Activated T-helper 1 cell treated with anti-CD3 and anti-CD28 coated beads, Interleukin-12 subunit alpha, Interleukin-12 subunit beta, Interleukin-2, Interleukin-4 antibody, amounts not matched to agents 30 ng/mL and 10 ng/mL and 1 ng/mL, durations not matched to agents 14 hours and 24 hours and 36 hours (primary cell): Measurements from ENCODE around the gene SET. TPM values are rescaled to one million over a fixed set of nuclear protein-coding genes. Genes with fewer than 3 reads are reported as not detected.
"Not testable (repeated sequence)": the region's sequence is repeated elsewhere in the genome, so short reads cannot be mapped to it uniquely, and the experiment has no call there.

Experiments used
- DNase-seq: peaks from one replicate; pipeline ENCODE4 v3.0.0; 2021; ENCODE audit warnings: low spot score
- H3K27ac Mint-ChIP-seq: one replicate; pipeline ENCODE4 v1.8.0; 2021; ENCODE audit warnings: mild to moderate bottlenecking, mixed read lengths
- H3K27me3 Mint-ChIP-seq: one replicate; pipeline ENCODE4 v1.8.0; 2022; ENCODE audit warnings: mild to moderate bottlenecking, moderate library complexity, mixed read lengths; ENCODE audit not compliant: insufficient read depth
- H3K36me3 Mint-ChIP-seq: one replicate; pipeline ENCODE4 v1.8.0; 2021; ENCODE audit warnings: low read depth, mixed read lengths
- H3K4me1 Mint-ChIP-seq: one replicate; pipeline ENCODE4 v1.8.0; 2021; ENCODE audit warnings: low read depth, mixed read lengths
- H3K4me3 Mint-ChIP-seq: one replicate; pipeline ENCODE4 v1.8.0; 2021; ENCODE audit warnings: mild to moderate bottlenecking, moderate library complexity, mixed read lengths
- H3K9me3 Mint-ChIP-seq: one replicate; pipeline ENCODE4 v1.8.0; 2021; ENCODE audit warnings: mixed read lengths
- intact Hi-C: fragments of 100-400 bp; cut with micrococcal nuclease; formaldehyde crosslinking; loops from one replicate; pipeline ENCODE4 v1.15.1; 2024
- total RNA-seq: library from RNA; stranded (reverse); gene quantifications from 2 replicates; pipeline ENCODE4 v1.2.3, GENCODE V29; 2022

Gene SET
- total RNA-seq: 775 and 795 TPM in 2 replicates

- no peaks in the 10 kb centered on the region for H3K27me3 Mint-ChIP-seq
- no peaks in the 10 kb centered on the region for H3K9me3 Mint-ChIP-seq
- H3K27ac Mint-ChIP-seq: peak within 1 kb of the TSS; percentile 98
- peak within 1 kb of the TSS; percentile 87 for H3K4me3 Mint-ChIP-seq
- DNase-seq: peak; percentile 93
- peaks cover 34% of the 10 kb centered on the region for H3K36me3 Mint-ChIP-seq
- H3K4me1 Mint-ChIP-seq: peaks cover 66% of the 10 kb centered on the region
- intact Hi-C loops: loop anchor here (1.0 to 5.0 kb wide), 5 partner anchors 32 to 394 kb away; partner anchors contain the start of genes DOLPP1, DYNC2I2, ENDOG and SH3GLB2
Observed at GRCh38 chr9:128688501-128689292, at the start of gene SET. SET (plus strand) TSS chr9:128689222; CDS start chr9:128689583, 361 bp downstream.

DNA sequence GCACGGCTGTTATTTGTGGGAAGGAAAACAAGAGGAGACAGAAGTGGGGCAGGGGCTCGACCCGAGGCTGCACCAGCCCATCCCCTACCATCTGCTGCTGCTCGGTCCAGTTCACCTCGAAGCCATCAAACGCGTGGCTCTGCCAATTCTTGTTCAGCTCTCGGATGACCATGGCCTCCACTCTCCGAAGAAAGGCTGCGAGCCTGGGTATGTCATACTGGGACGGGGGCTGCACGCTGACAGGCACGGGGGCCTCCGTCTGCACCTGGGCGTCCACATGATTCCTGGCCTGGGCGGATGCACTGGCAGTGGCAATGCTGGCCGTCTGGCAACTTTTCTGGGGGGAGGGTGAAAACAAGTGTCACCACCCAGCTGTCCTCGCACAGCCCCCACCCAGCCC, 48.4 kb upstream of the SET start:
- intact Hi-C loops: no loop called here
- no peak overlapping the region for H3K4me3 Mint-ChIP-seq
- no peaks in the 10 kb centered on the region for H3K9me3 Mint-ChIP-seq
- DNase-seq: no peak
- H3K27ac Mint-ChIP-seq: no peak overlapping the region
- no peaks in the 10 kb centered on the region for H3K27me3 Mint-ChIP-seq
- H3K4me1 Mint-ChIP-seq: peaks cover 7% of the 10 kb centered on the region
- H3K36me3 Mint-ChIP-seq: peaks cover 2% of the 10 kb centered on the region

- intact Hi-C loops: no loop called here
- no peak overlapping the region for H3K27ac Mint-ChIP-seq
- no peak overlapping the region for H3K4me3 Mint-ChIP-seq
Observed at GRCh38 chr9:128642675-128643245, 46.3 kb upstream of the SET start.

GRCh38 chr9:128643519-128644300, 45.3 kb upstream of the SET start:
- Mint-ChIP-seq H3K9me3 (no peaks in the 10 kb centered on the region), H3K4me3 (no peak overlapping the region), H3K27me3 (no peaks in the 10 kb centered on the region), H3K27ac (peak overlapping the region; percentile 21), H3K36me3 (peaks cover 2% of the 10 kb centered on the region), H3K4me1 (peaks cover 7% of the 10 kb centered on the region)
- no peak for DNase-seq
- intact Hi-C loops: no loop called here

More at GRCh38 chr9:128642675-128643245, 46.3 kb upstream of the SET start:
- Mint-ChIP-seq H3K9me3 (no peaks in the 10 kb centered on the region), H3K27me3 (no peaks in the 10 kb centered on the region), H3K36me3 (peaks cover 2% of the 10 kb centered on the region), H3K4me1 (peaks cover 7% of the 10 kb centered on the region)
- no peak for DNase-seq

DNA sequence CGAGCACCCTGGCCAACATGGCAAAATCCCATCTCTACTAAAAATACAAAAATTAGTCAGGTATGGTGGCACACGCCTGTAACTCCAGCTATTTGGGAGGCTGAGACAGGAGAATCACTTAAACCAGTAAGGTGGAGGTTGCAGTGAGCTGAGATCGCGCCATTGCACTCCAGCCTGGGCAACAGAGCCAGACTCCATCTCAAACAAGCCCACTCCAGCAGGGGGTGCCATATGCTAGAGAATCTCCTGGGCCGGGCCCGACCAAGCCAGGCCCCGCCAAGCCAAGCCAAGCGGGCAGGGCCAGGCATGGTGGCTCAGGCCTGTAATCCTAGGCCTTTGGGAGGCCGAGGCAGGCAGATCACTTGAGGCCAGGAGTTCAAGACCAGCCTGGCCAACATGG, 40.8 kb upstream of the SET start:
- not testable (repeated sequence) for H3K4me3 Mint-ChIP-seq, H3K27ac Mint-ChIP-seq, H3K36me3 Mint-ChIP-seq, H3K9me3 Mint-ChIP-seq, H3K27me3 Mint-ChIP-seq, H3K4me1 Mint-ChIP-seq
- DNase-seq: peak; percentile 61
- intact Hi-C loops: loop anchor here (1.0 to 5.0 kb wide), 3 partner anchors 139 to 281 kb away; partner anchors contain the start of genes ENDOG and TBC1D13

DNA sequence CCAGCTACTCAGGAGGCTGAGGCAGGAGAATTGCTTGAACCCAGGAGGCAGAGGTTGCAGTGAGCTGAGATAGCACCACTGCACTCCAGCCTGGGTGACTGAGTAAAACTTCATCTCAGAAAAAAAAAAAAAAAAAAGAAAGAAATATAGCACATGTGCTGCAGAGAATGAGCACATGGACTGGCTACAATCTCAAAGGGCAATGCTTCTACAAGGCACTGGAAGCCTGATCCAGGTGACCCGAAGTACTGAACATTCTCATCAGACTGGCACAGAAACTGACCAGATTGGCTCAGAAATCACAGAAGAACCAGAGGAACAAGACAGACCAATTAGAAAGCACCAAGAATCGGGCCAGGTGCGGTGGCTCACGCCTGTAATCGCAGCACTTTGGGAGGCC, 37.2 kb upstream of the SET start:
- H3K4me1 Mint-ChIP-seq: peaks cover 10% of the 10 kb centered on the region
- intact Hi-C loops: no loop called here
- no peak overlapping the region for H3K4me3 Mint-ChIP-seq
- no peaks in the 10 kb centered on the region for H3K27me3 Mint-ChIP-seq
- DNase-seq: no peak
- H3K27ac Mint-ChIP-seq: no peak overlapping the region
- no peaks in the 10 kb centered on the region for H3K36me3 Mint-ChIP-seq
- no peaks in the 10 kb centered on the region for H3K9me3 Mint-ChIP-seq

GRCh38 chr9:128653908-128654307, 35.1 kb upstream of the SET start:
- H3K36me3 Mint-ChIP-seq: no peaks in the 10 kb centered on the region
- DNase-seq: no peak
- peaks cover 15% of the 10 kb centered on the region for H3K4me1 Mint-ChIP-seq
- no peak overlapping the region for H3K4me3 Mint-ChIP-seq
- intact Hi-C loops: no loop called here
- H3K27ac Mint-ChIP-seq: no peak overlapping the region
- H3K9me3 Mint-ChIP-seq: no peaks in the 10 kb centered on the region
- no peaks in the 10 kb centered on the region for H3K27me3 Mint-ChIP-seq

- peak overlapping the region; percentile 24 for H3K4me3 Mint-ChIP-seq
- no peaks in the 10 kb centered on the region for H3K36me3 Mint-ChIP-seq
- no peaks in the 10 kb centered on the region for H3K9me3 Mint-ChIP-seq
- H3K27ac Mint-ChIP-seq: peak overlapping the region; percentile 52
- intact Hi-C loops: no loop called here
- H3K4me1 Mint-ChIP-seq: peaks cover 15% of the 10 kb centered on the region
- DNase-seq: no peak
- H3K27me3 Mint-ChIP-seq: no peaks in the 10 kb centered on the region
Observed at GRCh38 chr9:128654481-128654880, 34.5 kb upstream of the SET start.

DNA sequence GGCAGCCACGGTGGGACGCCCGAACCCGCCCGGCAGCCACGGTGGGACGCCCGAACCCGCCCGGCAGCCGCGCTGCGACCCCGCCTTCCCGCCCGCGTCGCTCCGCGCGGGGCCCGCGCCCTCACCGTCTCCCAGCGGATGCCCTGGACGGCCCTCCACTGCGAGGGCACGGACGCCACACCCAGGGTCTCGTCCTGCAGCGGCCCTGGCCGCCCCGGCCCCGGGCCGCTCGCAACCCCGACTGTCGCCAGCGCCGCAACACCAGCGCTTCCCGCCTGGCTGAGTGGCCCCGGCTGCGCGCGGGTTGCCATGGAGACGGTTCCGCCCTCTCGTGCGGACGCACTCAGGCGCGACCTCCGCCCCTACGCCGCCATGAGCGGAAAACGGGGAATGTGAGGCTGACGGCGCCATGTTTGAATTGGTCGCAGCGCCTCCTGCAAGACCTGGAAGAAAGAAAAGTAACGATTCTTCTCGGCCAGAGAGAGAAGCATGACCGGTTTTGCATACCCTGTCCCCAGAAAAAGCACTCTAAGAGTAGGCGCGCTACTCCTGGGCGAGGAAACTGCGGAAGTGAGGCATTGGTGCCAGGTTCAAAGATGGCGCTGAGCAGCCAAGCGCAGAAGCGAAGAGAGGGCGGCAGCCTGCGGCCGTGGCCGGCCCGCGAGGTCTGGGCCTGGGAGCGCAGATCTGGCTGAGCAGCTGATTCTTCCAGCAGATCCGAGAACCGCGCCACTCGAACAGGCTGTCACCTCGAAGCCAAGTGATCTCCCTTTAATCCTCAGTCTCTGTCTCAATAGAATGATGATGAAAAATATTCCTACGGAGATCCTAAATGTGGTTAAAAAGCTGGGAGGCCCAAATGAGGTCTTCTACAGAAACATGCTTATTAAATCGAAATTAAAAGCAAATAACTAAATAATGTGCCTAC, 32.3 kb upstream of the SET start, which contains the start of gene DYNC2I2:
Gene DYNC2I2, minus strand, starts transcription at position 432 of the 928 bp plus-strand sequence. Its CDS starts 121 bp downstream, at position 311.
- H3K4me3 Mint-ChIP-seq: peak within 1 kb of the TSS; percentile 91
- H3K27me3 Mint-ChIP-seq: no peaks in the 10 kb centered on the region
- intact Hi-C loops: loop anchor here (1.0 to 5.0 kb wide), 7 partner anchors 28 to 152 kb away; partner anchors contain the start of genes GLE1, PKN3, SET and SPTAN1
- no peaks in the 10 kb centered on the region for H3K9me3 Mint-ChIP-seq
- DNase-seq: peak; percentile 95
- peak within 1 kb of the TSS; percentile 100 for H3K27ac Mint-ChIP-seq
- H3K36me3 Mint-ChIP-seq: no peaks in the 10 kb centered on the region
- peaks cover 15% of the 10 kb centered on the region for H3K4me1 Mint-ChIP-seq

GRCh38 chr9:128657344-128657704, 31.7 kb upstream of the SET start:
- Mint-ChIP-seq H3K27ac (peak overlapping the region; percentile 100), H3K36me3 (no peaks in the 10 kb centered on the region), H3K27me3 (no peaks in the 10 kb centered on the region), H3K4me1 (peaks cover 15% of the 10 kb centered on the region), H3K4me3 (peak overlapping the region; percentile 91), H3K9me3 (no peaks in the 10 kb centered on the region)
- DNase-seq: no peak
- intact Hi-C loops: loop anchor here (1.0 to 5.0 kb wide), 3 partner anchors 67 to 115 kb away; partner anchors contain the start of genes SPTAN1, ZDHHC12 and ZER1

DNA sequence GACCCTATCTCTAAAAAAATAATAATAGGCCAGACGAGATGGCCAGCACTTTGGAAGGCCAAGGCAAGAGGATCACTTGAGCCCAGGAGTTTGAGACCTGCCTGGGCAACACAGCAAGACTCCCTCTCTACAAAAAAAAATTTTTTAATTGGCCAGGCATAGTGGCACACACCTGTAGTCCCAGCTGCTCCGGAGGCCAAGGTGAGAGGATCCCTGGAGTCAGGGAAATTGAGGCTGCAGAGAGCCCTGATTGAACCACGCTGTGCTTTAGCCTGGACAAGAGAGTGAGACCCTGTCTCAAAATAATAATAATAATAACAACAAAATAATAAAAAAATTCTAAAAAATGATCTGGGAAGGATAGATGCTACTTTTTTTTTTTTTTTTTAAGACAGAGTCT, 31.2 kb upstream of the SET start:
- DNase-seq: no peak
- H3K27ac Mint-ChIP-seq: peak overlapping the region; percentile 100
- no peaks in the 10 kb centered on the region for H3K9me3 Mint-ChIP-seq
- peaks cover 15% of the 10 kb centered on the region for H3K4me1 Mint-ChIP-seq
- peak overlapping the region; percentile 91 for H3K4me3 Mint-ChIP-seq
- H3K27me3 Mint-ChIP-seq: no peaks in the 10 kb centered on the region
- no peaks in the 10 kb centered on the region for H3K36me3 Mint-ChIP-seq
- intact Hi-C loops: loop anchor here (1.0 to 5.0 kb wide), 3 partner anchors 67 to 115 kb away; partner anchors contain the start of genes SPTAN1, ZDHHC12 and ZER1

GRCh38 chr9:128666481-128666941, 22.5 kb upstream of the SET start:
- intact Hi-C loops, H3K36me3 Mint-ChIP-seq, H3K4me1 Mint-ChIP-seq, H3K27ac Mint-ChIP-seq, H3K4me3 Mint-ChIP-seq, H3K27me3 Mint-ChIP-seq, H3K9me3 Mint-ChIP-seq, DNase-seq: not testable (repeated sequence)
